PC-3 (cell line): ENCODE measurements around the gene DPM1.

Experiments
- EZH2 ChIP-seq: fragments of 300-600 bp; sonication (generic); IDR thresholded peaks from one replicate; pipeline ENCODE4 v1.6.1; 2017; ENCODE audit warnings: antibody characterized with exemption, mild to moderate bottlenecking, low read length; ENCODE audit not compliant: unreplicated experiment
- TF ChIP-seq, protein P1 (sequence below): fragments of 300-600 bp; sonication (generic); conservative IDR thresholded peaks from 2 replicates; pipeline ENCODE4 v1.5.1; 2017; ENCODE audit warnings: antibody characterized with exemption, low read depth, mild to moderate bottlenecking, low read length

DNA sequence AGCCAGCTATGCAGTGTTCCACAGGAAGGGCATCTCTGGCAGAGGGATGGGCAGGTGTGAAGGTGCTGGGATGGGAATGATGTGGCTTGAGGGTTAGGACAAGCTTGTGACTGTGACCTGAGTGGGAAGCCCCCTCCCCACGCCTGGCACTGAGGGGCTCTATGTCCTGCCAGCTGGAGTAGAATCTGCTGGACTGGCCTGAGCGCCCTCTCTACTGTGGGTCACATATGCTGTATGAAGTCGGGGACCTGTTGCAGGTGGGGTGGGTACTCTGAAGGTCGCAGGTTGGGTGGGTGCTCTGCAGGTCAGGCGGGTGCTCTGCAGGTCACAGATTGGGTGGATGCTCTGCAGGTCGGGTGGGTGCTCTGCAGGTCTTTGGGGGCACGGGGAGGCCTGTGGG, 44.3 kb upstream of the DPM1 start:
- no peak for TF ChIP-seq EZH2
- TF ChIP-seq, protein P1, sequence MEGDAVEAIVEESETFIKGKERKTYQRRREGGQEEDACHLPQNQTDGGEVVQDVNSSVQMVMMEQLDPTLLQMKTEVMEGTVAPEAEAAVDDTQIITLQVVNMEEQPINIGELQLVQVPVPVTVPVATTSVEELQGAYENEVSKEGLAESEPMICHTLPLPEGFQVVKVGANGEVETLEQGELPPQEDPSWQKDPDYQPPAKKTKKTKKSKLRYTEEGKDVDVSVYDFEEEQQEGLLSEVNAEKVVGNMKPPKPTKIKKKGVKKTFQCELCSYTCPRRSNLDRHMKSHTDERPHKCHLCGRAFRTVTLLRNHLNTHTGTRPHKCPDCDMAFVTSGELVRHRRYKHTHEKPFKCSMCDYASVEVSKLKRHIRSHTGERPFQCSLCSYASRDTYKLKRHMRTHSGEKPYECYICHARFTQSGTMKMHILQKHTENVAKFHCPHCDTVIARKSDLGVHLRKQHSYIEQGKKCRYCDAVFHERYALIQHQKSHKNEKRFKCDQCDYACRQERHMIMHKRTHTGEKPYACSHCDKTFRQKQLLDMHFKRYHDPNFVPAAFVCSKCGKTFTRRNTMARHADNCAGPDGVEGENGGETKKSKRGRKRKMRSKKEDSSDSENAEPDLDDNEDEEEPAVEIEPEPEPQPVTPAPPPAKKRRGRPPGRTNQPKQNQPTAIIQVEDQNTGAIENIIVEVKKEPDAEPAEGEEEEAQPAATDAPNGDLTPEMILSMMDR, result no peak
